ENCODE measurements around the gene ADRB2.

The ADRB2 gene

GRCh38 chr5:148831590-148832565 is 5.5 kb downstream of the ADRB2 start:
- DNase-seq (ENCODE audit: low read depth) = no peak

GRCh38 chr5:148833122-148833521 is 6.7 kb downstream of the ADRB2 start:
- DNase-seq (ENCODE audit: low read depth) = no peak

- no peak for DNase-seq (ENCODE audit: low read depth)
Measured at GRCh38 chr5:148833925-148834324, 7.5 kb downstream of the ADRB2 start.

- no peak for DNase-seq (ENCODE audit: low read depth)
Measured at GRCh38 chr5:148834689-148835088, 8.3 kb downstream of the ADRB2 start.

GRCh38 chr5:148836272-148837250 is 10.2 kb downstream of the ADRB2 start:
- DNase-seq (ENCODE audit: low read depth) = no peak

- DNase-seq (ENCODE audit: low read depth) = no peak
Measured at GRCh38 chr5:148837383-148837782, 11.0 kb downstream of the ADRB2 start.

GRCh38 chr5:148838357-148838756 is 11.9 kb downstream of the ADRB2 start:
- DNase-seq (ENCODE audit: low read depth) = no peak

GRCh38 chr5:148839960-148840359 is 13.5 kb downstream of the ADRB2 start:
- no peak for DNase-seq (ENCODE audit: low read depth)

- DNase-seq (ENCODE audit: low read depth) = no peak
Measured at GRCh38 chr5:148840531-148840930, 14.1 kb downstream of the ADRB2 start.

GRCh38 chr5:148841519-148841918 is 15.1 kb downstream of the ADRB2 start:
- DNase-seq (ENCODE audit: low read depth) = no peak

GRCh38 chr5:148842161-148842560 is 15.8 kb downstream of the ADRB2 start:
- no peak for DNase-seq (ENCODE audit: low read depth)

- no peak for DNase-seq (ENCODE audit: low read depth)
Measured at GRCh38 chr5:148843510-148844318, 17.3 kb downstream of the ADRB2 start.

GRCh38 chr5:148844433-148845280 is 18.2 kb downstream of the ADRB2 start:
- DNase-seq (ENCODE audit: low read depth) = no peak

GRCh38 chr5:148846930-148847329 is 20.5 kb downstream of the ADRB2 start:
- no peak for DNase-seq (ENCODE audit: low read depth)

GRCh38 chr5:148847456-148847855 is 21.0 kb downstream of the ADRB2 start:
- DNase-seq (ENCODE audit: low read depth) = no peak

- DNase-seq (ENCODE audit: low read depth) = no peak
Measured at GRCh38 chr5:148848393-148849031, 22.1 kb downstream of the ADRB2 start.

- no peak for DNase-seq (ENCODE audit: low read depth)
Measured at GRCh38 chr5:148849461-148849860, 23.1 kb downstream of the ADRB2 start.

- DNase-seq (ENCODE audit: low read depth) = no peak
Measured at GRCh38 chr5:148850836-148851235, 24.4 kb downstream of the ADRB2 start.

GRCh38 chr5:148853868-148854267 is 27.5 kb downstream of the ADRB2 start:
- no peak for DNase-seq (ENCODE audit: low read depth)
